H7 (cell line): Measurements from ENCODE around the gene A3GALT2. TPM values are rescaled to one million over a fixed set of nuclear protein-coding genes. Genes with fewer than 3 reads are reported as not detected.

Source experiments
- DNase-seq: peaks from one replicate; pipeline ENCODE4 v3.0.0; 2012
- H3K27me3 ChIP-seq: 2 replicates; pipeline ENCODE4 v1.6.0; 2011; ENCODE audit warnings: mild to moderate bottlenecking, low read length; ENCODE audit not compliant: control insufficient read depth, insufficient read depth
- H3K36me3 ChIP-seq: replicated peaks from 2 replicates; pipeline ENCODE4 v1.5.1; 2011; ENCODE audit warnings: low read length; ENCODE audit not compliant: control insufficient read depth, insufficient read depth
- H3K4me3 ChIP-seq: 2 replicates; pipeline ENCODE4 v1.5.1; 2011; ENCODE audit warnings: low read depth, mild to moderate bottlenecking, control low read depth, low read length, moderate library complexity; ENCODE audit not compliant: insufficient read depth
- total RNA-seq: library from RNA; depleted of rRNA; stranded (reverse); fragments of >200 nt; shearing (Covaris generic); gene quantifications from 2 replicates; pipeline ENCODE4 v1.2.3, GENCODE V29; 2014

A3GALT2 gene
- total RNA-seq, 1 experiment from 2014 or later = not detected

DNA sequence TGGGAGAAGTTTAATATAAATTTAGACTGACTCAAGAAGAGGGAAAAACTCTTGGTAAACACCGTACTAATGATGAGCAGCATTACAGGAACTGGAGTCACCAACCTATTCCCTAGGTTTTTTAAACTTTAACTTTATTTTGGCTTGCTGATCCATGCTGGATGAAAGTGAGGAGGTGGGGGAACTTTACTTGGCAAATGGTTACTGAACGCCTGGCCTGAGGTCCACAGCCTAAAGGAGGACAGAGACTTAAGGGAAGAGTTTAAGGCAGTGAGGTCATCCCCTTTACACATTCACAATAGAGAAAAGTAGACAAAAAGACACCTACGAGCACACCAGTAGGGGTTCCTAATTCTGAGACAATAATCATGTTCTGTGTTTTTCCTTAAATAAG lies 25.6 kb upstream of the A3GALT2 start:
- Histone ChIP-seq H3K27me3 (peaks cover 43% of the 10 kb centered on the region), H3K4me3 (no peak overlapping the region), H3K36me3 (no peaks in the 10 kb centered on the region)
- DNase-seq = no peak

DNA sequence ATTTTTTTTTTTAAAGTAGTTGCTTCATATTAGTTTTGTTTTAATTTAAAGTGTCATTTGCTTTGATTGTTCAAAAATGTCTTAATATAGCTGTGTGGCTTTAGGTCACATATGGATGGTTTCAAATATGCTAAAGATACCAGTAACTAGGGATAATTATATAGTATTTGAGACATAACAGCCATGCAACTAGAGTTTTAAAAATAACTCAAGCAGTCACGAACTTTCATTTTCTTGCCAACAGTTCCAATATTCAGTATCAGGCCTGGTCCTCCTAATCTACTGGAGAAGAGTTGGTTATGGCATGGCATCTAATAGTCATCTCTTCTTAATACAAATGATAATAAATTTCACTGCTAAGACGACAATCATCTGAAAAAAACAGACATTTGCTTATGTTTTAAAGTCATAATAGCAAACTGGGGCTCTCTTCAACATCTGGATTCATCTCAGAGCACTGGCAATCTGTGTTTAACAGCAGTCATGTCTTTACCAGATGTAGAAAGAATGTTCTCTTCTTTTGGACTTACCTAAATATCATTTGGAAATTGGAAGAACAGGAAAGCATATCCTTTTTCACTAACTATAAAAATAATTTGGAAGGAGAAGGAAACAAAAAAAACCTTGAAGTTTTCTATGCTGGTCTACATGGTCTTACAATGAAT lies 24.1 kb upstream of the A3GALT2 start:
- H3K36me3 ChIP-seq = no peaks in the 10 kb centered on the region
- H3K4me3 ChIP-seq = no peak overlapping the region
- peaks cover 28% of the 10 kb centered on the region for H3K27me3 ChIP-seq
- DNase-seq = no peak

DNA sequence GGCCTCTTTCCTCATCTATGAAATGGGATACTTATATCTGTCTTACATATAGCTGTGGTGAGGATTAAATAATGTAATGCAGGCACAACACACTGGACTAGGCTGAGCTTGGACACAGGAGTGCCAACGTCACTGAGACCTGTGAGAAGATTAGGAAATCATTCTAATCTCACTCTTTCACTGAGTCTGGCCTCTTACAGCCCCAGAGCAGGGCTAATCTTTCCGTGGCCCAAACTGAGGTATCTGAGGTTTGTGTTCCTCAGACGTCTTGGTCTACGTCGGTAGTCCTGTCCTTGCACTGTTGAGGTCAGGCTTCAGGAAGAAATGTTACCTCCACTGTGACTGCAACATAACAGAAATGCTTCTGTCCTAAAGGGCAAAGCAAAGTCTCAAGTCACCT lies 22.6 kb upstream of the A3GALT2 start:
- Histone ChIP-seq H3K36me3 (no peaks in the 10 kb centered on the region), H3K27me3 (peaks cover 19% of the 10 kb centered on the region), H3K4me3 (no peak overlapping the region)
- DNase-seq = no peak

DNA sequence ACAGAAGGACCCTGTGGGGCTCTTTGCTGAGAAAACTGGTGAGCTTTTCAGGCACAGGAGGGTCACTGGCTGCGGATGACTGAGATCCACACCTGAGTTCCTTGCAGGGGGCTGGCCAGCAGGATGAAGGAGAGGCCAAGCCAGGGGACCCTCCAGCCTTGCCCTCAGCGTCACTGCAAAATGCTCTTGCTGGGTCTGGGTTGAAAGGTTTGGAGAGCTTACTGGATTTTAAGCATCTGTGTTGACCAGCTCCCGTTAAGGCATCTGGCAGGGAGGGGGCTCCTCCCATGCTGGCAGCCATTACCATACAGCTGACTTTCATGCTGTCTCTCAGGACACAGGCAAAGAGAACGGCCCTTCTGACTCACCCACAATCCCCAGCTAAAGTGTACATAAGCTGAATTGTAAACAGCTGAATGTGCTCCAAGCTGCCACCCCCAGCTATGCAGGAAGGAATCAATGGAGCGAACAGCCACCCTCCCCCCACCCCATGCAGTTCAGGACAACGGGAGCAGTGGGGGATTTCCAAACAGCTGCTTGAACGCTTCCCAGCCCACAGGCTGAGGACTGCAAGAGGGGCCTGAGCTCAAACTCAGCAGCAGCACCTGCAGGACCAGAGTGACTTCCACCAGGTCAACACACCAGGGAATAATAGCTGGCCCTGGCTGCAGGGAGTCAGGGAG lies 21.3 kb upstream of the A3GALT2 start:
- peak; percentile 76 for DNase-seq
- Histone ChIP-seq H3K27me3 (peaks cover 5% of the 10 kb centered on the region), H3K4me3 (no peak overlapping the region), H3K36me3 (no peaks in the 10 kb centered on the region)

DNA sequence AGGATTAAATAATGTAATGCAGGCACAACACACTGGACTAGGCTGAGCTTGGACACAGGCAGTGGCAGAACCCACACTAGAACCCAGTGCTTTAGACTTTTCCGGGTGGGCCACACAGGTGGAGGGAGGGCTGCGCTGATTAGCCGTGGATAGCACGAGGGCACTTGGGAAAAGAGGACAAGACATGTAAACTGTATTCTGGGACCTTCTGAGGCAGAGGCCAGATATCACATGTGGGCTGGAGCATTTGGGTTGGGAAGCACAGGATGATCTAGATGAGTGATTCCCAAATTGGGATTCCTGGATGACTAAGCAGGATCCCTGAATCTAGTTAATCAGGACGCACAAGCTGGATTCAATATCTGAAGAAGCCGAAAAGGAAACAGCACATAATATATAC lies 20.3 kb upstream of the A3GALT2 start:
- Histone ChIP-seq H3K4me3 (no peak overlapping the region), H3K27me3 (peaks cover under 1% of the 10 kb centered on the region; the same call in 1 of the 2 replicates), H3K36me3 (no peaks in the 10 kb centered on the region)
- DNase-seq = no peak

DNA sequence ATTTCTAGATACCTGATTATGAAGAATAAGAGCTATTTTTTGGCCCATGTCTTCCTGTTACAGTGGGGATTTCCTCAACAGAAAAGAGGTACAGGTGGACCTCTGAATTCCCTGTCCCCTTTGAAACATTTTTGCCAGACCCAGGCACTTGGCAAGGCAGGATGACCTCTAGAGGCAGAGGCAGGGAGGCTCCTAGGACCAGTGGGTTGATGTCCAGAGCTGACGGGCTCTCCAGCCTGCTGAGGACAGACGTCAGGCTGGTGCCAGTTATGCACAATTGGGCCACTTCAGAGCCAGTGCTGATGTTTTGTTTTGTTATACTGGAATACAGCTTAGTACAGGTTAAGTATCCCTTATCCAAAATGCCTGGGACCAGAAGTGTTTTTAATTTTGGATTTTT lies 18.5 kb upstream of the A3GALT2 start:
- H3K27me3 ChIP-seq = no peaks in the 10 kb centered on the region; the same call in 1 of the 2 replicates
- DNase-seq = no peak
- no peak overlapping the region for H3K4me3 ChIP-seq
- no peaks in the 10 kb centered on the region for H3K36me3 ChIP-seq

DNA sequence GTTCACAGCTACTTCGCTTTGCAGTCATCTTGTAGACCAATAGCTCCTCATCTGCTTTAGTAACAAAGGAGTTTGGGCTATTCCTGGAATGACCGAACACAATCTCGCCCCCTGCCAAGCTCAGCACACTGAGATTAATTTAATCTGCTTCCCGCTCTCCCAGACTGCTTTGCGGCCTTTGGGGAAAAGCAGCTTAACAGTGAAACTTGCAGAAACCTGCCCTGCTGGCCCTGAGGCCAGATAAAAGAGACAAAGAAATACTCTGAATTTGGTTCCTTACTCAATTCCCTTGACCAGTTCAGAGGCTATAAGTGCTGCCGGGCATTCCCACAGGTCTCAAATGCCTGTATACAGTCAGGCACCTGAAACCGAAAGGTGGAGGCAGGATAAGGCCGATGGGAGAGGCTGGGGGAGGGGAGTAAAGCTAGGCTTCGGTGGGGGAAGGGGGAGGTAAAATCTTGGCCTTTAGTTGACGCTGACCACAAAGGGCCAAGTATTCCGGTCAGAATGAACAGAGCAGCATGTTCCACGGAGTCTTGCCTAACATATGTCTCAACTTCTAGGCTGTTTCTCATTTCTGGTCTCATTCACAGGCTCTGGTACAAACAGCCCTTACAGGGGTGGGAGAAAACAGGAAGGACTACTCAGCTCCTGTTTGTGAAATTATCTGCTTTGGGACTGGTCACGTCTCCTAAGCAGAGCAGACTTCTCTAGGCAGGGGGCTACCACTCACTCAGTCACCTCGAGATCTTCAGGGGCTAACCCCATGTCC lies 17.7 kb upstream of the A3GALT2 start:
- H3K4me3 ChIP-seq = no peak overlapping the region
- H3K36me3 ChIP-seq = no peaks in the 10 kb centered on the region
- DNase-seq = peak; percentile 44
- H3K27me3 ChIP-seq = no peaks in the 10 kb centered on the region; the same call in 1 of the 2 replicates

DNA sequence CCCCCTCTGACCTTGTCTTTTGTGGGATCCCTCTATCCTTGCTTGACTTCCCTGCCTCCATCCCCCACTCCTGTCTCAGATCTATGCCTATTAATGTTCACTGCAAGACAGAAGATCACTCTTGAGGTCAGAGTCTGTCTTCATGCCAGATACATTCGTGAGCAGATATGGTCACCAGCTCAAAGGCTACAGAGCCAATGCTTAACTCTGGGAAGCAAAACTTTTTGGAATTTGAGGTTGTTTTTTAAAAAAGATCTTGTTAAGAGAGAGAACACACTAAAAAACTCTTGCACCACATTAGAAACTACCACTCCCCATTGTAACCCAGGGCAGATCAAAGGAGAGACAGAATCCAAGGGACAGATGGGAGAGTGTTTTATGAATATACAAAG lies 17.1 kb upstream of the A3GALT2 start:
- H3K27me3 ChIP-seq = no peaks in the 10 kb centered on the region; the same call in 1 of the 2 replicates
- no peak for DNase-seq
- no peaks in the 10 kb centered on the region; the same call in 1 of the 2 replicates for H3K36me3 ChIP-seq
- H3K4me3 ChIP-seq = no peak overlapping the region

DNA sequence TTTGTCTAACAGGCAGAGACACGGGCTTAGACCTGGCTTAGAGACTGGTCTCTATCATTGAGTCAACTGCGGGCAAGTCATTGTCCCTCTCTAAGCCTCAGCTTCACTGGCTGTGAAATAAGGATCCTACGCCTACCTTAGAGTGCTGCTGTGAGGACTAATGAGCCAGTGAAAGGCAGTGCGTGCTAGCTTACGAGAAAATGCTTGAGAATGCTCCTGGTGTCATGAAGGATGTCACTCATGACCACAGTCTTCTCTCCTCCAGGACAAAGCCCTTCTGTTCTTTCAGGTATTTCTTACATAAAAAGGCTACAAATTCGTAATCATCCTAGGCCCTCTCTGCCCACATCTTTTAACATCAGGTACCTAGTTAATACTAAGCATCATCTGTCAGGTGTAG lies 16.5 kb upstream of the A3GALT2 start:
- Histone ChIP-seq H3K36me3 (no peaks in the 10 kb centered on the region; the same call in 1 of the 2 replicates), H3K27me3 (no peaks in the 10 kb centered on the region; the same call in 1 of the 2 replicates), H3K4me3 (no peak overlapping the region)
- DNase-seq = no peak

DNA sequence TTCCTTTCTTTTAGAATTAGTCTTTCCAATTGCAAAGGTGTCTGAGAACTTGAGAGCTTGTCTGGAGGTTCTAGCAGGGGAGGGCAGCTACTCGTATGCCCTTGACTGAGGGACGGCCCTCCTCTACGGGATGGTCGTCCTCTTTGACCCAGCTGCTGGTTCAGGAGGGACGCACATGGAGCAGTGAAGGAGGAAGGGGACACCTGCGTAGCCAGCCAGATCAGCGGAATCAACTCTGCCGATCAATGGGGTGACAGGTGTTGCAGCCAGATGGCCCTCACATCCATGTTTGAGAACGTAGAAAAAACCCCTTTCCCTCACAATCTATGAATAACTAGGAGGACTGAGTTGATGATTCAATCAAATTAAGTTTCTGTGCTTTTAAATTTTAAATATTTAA lies 15.7 kb upstream of the A3GALT2 start:
- no peaks in the 10 kb centered on the region; the same call in 1 of the 2 replicates for H3K36me3 ChIP-seq
- H3K27me3 ChIP-seq = no peaks in the 10 kb centered on the region; the same call in 1 of the 2 replicates
- no peak overlapping the region for H3K4me3 ChIP-seq
- no peak for DNase-seq

DNA sequence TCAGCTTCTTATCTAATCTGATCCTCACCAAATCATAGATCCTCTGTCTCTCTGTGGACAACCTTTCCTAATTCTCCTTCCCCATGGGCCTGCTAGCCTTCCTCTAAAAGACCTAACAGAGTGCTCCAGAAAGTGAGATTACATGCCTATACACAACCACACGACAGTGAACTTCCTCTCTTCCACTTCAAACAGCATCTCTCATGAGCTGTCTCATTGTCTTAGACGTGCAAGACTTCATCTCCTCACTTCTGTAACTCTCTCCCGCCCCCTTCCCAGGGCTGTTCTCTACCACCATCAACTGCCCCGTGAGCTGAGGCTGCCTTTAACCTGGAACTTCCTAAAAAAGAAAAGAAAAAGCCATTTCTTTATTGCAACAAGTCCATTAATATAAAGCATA lies 14.1 kb upstream of the A3GALT2 start:
- Histone ChIP-seq H3K36me3 (no peaks in the 10 kb centered on the region; the same call in 1 of the 2 replicates), H3K27me3 (no peaks in the 10 kb centered on the region; the same call in 1 of the 2 replicates), H3K4me3 (no peak overlapping the region)
- no peak for DNase-seq

DNA sequence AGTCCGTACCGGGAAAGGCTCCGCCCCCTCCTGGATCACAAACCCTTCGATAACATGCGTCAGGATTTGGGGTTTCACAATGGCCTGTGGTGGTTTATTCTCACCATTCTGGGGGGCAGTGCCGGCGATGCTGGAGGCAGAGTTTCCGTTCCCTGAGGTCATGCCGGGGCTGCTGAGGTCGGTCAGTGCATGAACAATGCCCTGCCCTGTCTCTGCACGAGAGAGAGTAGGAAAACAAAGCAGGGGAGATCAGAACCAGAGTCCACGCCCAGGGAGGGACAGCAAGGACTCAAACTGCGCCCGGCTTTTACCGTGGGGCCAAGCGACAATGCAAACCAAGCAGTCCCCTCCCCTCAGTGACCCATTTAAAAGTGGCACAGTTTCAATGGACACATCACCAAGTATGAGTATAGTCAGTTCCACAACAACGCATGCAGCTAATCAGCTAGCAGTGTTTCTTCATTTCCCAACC lies 13.2 kb upstream of the A3GALT2 start:
- no peak for DNase-seq
- Histone ChIP-seq H3K36me3 (no peaks in the 10 kb centered on the region; the same call in 1 of the 2 replicates), H3K4me3 (no peak overlapping the region), H3K27me3 (no peaks in the 10 kb centered on the region; the same call in 1 of the 2 replicates)

DNA sequence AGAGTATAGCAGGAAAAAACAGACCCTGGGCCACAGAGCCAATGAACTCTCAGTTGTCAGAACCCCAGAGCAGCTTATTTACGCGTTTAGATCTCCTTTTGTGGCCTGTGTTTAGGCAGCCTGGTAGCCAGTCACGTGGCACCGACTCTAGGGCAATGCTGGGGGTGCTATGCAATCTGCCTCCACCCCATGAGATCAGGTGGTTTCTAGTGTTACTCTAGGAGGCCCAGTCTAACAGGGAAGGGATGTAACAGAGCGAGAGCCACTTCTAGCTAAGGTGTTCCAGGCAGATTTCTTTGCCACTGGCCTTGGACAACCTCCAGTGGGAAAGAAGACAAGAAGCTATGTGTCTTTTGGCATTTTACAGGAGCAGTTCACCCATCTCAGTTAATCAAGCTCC lies 12.0 kb upstream of the A3GALT2 start:
- DNase-seq = no peak
- no peak overlapping the region for H3K4me3 ChIP-seq
- no peaks in the 10 kb centered on the region; the same call in none of the 2 replicates for H3K36me3 ChIP-seq
- no peaks in the 10 kb centered on the region; the same call in 1 of the 2 replicates for H3K27me3 ChIP-seq

DNA sequence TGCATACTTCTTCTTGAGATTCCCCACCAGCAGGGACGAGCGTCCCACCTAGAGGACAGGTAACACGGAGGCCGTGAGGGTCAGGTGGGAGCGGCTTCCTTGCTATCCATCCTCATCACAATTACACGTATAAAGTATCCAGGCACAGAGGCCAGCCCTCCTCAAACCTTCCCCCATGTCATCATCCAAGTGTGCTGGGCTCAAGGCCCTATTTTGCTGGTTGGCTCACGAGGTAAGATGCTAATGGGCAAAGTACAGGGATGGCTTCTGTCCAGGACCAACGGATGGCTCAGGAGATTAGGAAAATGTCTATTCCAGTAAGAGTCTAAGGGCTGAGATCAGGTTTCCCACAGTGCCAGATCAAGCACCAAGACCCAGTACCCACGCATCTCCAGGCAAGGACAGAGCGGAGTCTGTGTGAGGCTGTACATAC lies 11.5 kb upstream of the A3GALT2 start:
- no peaks in the 10 kb centered on the region; the same call in none of the 2 replicates for H3K36me3 ChIP-seq
- H3K27me3 ChIP-seq = no peaks in the 10 kb centered on the region
- no peak for DNase-seq
- H3K4me3 ChIP-seq = no peak overlapping the region
